ENCODE results near the gene RPL38.

RPL38 gene

GRCh38 chr17:74211141-74211911 lies 7.8 kb downstream of the RPL38 start:
- no peak for FAIRE-seq

DNA sequence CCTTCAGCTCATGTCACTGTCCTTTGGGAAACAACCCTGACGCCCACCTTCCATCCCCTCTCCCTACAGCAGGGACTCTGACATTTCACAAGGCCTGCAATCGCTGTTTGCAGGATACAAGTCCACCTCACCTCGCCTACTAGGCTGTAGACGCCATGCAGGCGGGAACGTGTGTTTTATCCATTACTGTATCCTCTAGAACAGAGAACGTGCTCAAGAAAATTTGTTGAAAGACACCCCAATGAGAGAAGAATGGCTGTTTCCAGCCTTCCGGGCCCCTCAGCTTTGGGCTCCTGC lies 8.4 kb downstream of the RPL38 start:
- no peak for FAIRE-seq

- FAIRE-seq, result no peak
Observed at GRCh38 chr17:74212209-74212912, 8.9 kb downstream of the RPL38 start.

DNA sequence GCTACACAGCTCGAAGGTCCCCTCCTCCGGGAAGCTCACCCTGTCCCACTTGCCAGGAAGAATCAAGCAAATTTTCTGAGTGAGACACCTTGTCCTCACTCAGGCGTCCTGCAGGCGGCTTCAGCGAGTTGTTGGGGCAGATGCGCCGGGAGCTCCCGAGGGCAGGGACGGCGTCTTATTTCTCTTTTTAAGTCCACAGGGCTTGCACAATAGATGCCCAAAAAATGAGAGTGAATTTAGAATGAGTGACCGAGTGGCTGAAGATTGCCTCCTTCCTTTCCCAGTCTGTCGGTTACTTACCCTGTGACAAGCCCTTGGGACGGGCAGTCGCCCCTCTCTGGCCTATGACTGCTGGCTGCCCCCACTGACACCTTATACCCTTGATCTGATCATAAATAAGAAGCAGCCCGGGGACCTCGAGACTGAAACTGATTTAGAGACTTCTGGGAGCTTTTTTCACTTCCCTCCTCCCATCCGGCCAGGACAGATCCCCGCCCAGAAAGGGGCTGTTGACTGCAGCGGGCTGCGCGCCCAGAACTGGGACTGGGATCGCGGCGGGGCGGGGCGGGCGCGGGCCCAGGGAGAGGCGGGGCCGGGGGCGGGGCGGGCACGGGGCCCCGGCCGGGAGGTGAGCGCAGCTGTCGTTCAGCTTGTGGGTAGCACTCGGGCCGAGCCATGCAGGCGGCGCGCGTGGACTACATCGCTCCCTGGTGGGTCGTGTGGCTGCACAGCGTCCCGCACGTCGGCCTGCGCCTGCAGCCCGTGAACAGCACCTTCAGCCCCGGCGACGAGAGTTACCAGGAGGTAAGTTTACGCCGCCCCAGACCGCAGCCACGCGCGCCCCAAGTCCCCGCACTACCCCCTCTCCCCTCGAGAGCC lies 9.7 kb downstream of the RPL38 start, which contains the start of gene TTYH2:
TSS of gene TTYH2 (plus strand) at position 659 of the 879 bp plus-strand sequence. CDS start at position 676, 17 bp downstream.
- FAIRE-seq, result no peak

DNA sequence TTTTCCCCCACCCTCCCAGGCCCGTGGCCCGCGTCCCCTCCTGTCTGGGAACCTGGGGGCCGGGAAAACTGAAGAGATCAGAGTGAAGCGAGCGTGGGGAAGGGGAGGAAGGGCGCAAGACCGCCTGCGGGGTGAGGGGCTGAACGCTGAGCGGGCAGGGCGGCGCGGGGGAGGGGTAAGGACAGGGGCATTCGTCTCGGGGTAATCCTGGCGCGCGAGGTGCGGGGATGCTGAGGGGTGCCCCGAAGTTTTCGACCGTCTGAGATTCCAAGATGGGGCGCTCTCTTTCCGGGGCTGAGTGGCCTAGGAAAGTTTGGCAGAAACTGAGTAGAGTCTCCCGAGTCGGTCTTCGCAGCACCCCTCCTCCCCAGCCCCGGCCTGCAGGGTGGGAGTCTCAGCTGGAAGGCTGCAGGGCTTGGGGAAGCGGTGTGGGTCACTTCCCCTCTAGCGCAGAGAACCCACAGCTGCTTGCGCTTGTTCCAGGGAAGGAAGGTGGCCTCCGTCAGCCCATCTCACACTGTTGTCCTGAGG lies 10.4 kb downstream of the RPL38 start:
- no peak for FAIRE-seq

DNA sequence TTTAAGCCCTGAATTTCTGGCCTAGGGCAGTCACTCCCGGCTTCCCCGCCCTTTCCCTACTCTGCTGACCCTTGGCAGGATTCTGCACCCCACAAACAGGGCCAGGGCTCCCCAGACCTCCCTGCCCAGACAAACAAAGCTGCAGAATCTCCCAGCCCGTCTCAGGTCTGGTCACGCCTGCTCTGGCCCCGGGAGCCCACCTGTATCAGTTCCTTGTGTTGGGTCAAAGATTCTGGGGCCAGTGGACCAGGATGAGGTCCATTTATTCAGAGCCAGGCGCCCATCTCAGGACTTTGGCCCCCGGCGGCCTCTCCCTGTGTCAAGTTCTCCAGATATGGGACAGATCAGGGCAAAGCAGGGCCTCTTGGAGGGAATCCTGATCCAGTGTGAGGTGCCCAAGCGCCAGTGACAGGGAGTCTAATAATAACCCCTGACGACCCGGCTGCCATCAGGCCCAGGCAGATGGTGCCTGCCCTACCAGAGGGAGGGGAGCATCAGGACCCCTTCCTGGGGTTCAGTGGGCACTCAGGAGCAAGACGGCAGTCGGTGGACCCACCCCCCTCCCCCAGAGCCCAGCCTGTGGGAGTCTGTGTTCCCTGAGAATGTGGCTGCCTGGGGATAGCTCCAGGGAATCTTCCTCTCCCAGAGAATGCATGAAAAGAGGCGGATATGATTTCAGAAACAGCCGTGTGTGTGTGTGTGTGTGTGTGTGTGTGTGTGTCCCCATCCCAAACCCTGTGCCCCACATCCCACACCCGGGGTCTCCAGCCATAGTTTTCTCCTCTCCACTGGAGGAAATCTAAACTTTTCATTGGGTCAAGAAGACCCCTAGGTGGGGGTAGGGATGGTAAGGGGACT lies 11.2 kb downstream of the RPL38 start:
- FAIRE-seq, result no peak

GRCh38 chr17:74215342-74215727 lies 11.9 kb downstream of the RPL38 start:
- no peak for FAIRE-seq

- FAIRE-seq, result no peak
Observed at GRCh38 chr17:74216505-74216904, 13.0 kb downstream of the RPL38 start.

- no peak for FAIRE-seq
Observed at GRCh38 chr17:74217037-74217730, 13.7 kb downstream of the RPL38 start.

DNA sequence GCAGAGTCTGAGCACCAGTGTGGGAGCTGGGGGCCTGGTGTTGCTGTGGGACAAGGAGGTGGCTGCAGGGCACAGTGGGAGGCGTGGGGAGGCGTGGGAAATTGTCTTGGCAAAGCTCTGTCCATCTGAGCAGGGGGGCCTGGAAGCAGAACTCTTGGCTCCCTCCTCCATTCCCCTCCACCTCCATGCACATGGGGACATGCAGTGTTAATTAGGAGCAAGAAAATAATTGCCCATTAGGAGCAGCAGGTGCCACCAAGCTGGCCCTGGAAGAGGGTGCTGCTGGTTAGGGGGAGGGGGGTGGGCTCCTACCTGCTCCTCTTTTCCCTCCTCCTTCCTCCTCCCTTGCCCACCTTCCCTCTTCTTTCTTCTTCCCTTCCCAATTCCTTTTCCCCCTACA lies 14.4 kb downstream of the RPL38 start:
- FAIRE-seq, result no peak

DNA sequence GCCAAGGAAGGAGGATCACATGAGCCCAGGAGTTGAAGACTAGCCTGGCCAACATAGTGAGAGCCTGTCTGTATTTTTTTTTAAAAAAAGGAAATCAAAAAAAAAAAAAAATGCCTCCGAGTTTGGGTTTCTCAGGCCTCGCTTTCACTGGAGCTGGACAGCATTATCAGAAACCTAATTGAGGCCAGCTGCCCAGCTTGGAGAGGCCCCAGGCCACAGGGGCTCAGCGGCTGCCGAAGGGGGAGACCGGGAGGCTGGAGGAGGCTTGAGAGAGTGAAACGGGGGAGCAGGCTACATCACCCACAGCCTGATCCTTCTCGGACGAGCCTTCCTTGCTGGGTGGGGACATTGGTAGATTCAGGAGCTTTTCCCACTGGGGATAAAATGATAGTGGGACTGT lies 15.0 kb downstream of the RPL38 start:
- FAIRE-seq, result no peak

DNA sequence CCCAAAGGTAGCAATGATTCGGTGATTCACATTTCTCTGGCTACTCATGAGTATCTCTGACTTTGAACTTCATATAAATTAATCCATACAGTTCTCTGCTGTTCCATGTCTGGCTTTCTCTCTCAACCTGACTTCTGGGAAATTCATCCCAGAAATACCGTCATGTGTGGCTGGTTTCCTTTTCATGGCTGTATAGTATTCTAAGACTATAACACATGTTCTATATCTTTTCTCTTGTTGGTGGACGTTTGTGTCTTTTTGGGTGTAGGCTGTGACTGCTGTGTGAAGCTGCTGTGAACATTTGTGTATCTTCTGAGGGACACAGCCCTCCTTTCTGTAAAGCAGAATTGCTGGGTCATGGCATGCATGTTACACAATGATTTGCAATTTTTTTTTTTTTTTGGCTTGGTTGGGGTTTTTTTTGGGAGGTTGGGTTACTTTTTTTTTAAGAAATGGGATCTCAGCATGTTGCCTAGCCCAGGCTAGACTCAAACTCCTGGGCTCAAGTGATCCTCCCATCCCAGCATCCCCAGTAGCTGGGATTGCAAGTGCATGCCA lies 16.2 kb downstream of the RPL38 start:
- FAIRE-seq, result no peak

GRCh38 chr17:74220219-74220618 lies 16.7 kb downstream of the RPL38 start:
- FAIRE-seq, result no peak

- FAIRE-seq, result no peak
Observed at GRCh38 chr17:74220946-74221818, 17.7 kb downstream of the RPL38 start.

DNA sequence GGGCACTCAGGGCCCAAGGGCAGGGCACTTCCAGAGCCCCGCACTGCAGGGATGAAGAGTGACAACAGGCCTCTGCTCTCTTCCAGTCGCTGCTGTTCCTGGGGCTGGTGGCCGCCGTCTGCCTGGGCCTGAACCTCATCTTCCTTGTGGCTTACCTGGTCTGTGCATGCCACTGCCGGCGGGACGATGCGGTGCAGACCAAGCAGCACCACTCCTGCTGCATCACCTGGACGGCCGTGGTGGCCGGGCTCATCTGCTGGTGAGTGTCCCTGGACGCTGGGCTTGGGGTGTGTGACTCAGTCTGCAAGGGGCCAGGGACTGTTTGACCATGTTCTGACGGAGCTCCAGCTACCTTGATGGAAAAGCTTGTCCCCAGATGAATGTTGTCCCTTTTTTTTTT lies 18.9 kb downstream of the RPL38 start:
- FAIRE-seq, result no peak

DNA sequence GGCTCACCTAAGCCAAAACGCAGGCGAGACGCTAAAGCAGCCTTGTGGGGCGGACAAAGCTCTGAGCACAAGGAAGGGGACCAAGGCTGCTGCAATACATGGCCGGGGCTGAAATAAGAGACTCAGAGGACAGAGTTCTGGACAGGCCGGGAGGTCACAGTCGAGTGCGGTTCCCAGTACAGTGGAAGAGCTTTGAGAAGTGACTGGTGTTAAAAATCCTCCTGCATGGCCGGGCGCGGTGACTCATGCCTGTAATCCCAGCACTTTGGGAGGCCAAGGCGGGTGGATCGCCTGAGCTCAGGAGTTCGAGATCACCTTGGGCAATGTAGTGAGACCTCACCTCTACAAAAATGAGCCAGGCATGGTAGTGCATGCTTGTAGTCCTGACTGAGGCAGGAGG lies 20.4 kb downstream of the RPL38 start:
- no peak for FAIRE-seq

- FAIRE-seq, result no peak
Observed at GRCh38 chr17:74224959-74225725, 21.7 kb downstream of the RPL38 start.

DNA sequence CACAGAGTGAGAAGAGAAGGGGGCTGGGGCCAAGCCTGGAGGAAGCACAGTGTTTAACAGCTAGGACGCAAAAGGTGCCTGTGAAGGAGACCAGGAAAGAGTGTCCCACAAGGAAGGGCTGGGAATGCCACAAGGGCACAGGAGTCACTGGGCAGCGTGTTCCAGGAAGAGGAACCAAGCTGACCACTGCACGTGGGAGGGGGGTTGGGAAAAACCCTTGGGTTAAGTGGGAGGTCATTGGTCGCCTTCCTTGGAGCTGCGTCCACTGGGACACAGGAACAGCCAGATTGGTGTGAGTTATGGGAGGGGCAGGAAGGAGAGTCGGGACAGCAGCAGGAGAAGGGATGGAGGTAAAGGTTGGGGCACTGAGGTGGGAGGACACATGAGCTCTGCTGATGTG lies 22.8 kb downstream of the RPL38 start:
- FAIRE-seq, result no peak

All from endometrium (tissue), 2 donors.